SK-N-SH (cell line): ENCODE results near the gene CHL1. TPM values are rescaled to one million over a fixed set of nuclear protein-coding genes. Genes with fewer than 3 reads are reported as not detected.

Experiments
- CTCF ChIA-PET: fragments of 300-600, 350-600 bp; formaldehyde crosslinking; extraction: SDS; loops from one replicate; lab custom pipeline; 2021; lab: Yijun Ruan, JAX
- POLR2A ChIA-PET: fragments of 350-600 bp; sonication (Branson Sonifier 250); formaldehyde crosslinking; extraction: SDS; loops from one replicate; lab custom pipeline; 2020; ENCODE audit warnings: antibody characterized with exemption, inconsistent platforms; lab: Yijun Ruan, JAX
- DNase-seq: peaks from one replicate; pipeline ENCODE4 v3.0.0; 2012
- H2AFZ ChIP-seq: fragments of 200-600 bp; sonication (generic); 2 replicates; pipeline ENCODE4 v1.8.1; 2016; ENCODE audit warnings: antibody characterized with exemption, mild to moderate bottlenecking, low read depth
- H3F3A ChIP-seq: fragments of 200-600 bp; sonication (generic); replicated peaks from 2 replicates; pipeline ENCODE3; 2016; ENCODE audit warnings: antibody characterized with exemption, mild to moderate bottlenecking; ENCODE audit not compliant: insufficient read depth
- H3K27ac ChIP-seq, 2 experiments: fragments of 200-500 bp in 1 of 2; fragments of 200-600 bp in 1 of 2; sonication (Bioruptor generic) in 1 of 2; sonication (generic), shearing (Covaris generic) in 1 of 2; 2 replicates each; pipeline versions ENCODE4 v1.5.1 to v1.6.1; 2014 to 2016; ENCODE audit warnings: low read depth in 2 of 2, inconsistent platforms in 1 of 2, low read length in 1 of 2, mild to moderate bottlenecking in 1 of 2, mixed read lengths in 1 of 2
- H3K27me3 ChIP-seq: fragments of 200-600 bp; sonication (generic), shearing (Covaris generic); 2 replicates; pipeline ENCODE4 v1.6.1; 2016; ENCODE audit warnings: mixed run types; ENCODE audit not compliant: insufficient read depth
- H3K36me3 ChIP-seq, 2 experiments: fragments of 200-500 bp in 1 of 2; fragments of 200-600 bp in 1 of 2; sonication (Bioruptor generic) in 1 of 2; sonication (generic) in 1 of 2; replicated peaks in 1 of 2; 2 replicates each; pipeline versions ENCODE3 to v1.5.1; 2014 to 2016; ENCODE audit warnings: low read length in 1 of 2, mild to moderate bottlenecking in 1 of 2; ENCODE audit not compliant: insufficient read depth in 2 of 2, control insufficient read depth in 1 of 2
- H3K4me1 ChIP-seq, 2 experiments: fragments of 200-500 bp in 1 of 2; fragments of 200-600 bp in 1 of 2; sonication (Bioruptor generic) in 1 of 2; sonication (generic), shearing (Covaris generic) in 1 of 2; 2 replicates each; pipeline versions ENCODE4 v1.5.1 to v1.6.1; 2014 to 2016; ENCODE audit warnings: low read depth in 1 of 2, low read length in 1 of 2, mixed run types in 1 of 2; ENCODE audit not compliant: insufficient read depth in 2 of 2, control insufficient read depth in 1 of 2
- H3K4me2 ChIP-seq: fragments of 200-600 bp; sonication (generic), shearing (Covaris generic); 2 replicates; pipeline ENCODE4 v1.6.1; 2017; ENCODE audit warnings: mixed run types
- H3K4me3 ChIP-seq, 2 experiments: fragments of 200-500 bp in 1 of 2; fragments of 200-600 bp in 1 of 2; sonication (Bioruptor generic) in 1 of 2; sonication (generic), shearing (Covaris generic) in 1 of 2; 2 replicates each; pipeline versions ENCODE4 v1.5.1 to v1.8.1; 2014 to 2016; ENCODE audit warnings: low read depth in 2 of 2, inconsistent platforms in 1 of 2, low read length in 1 of 2, mild to moderate bottlenecking in 1 of 2, mixed read lengths in 1 of 2, moderate library complexity in 1 of 2
- H3K79me2 ChIP-seq: fragments of 200-600 bp; sonication (generic); 2 replicates; pipeline ENCODE4 v1.8.1; 2017; ENCODE audit warnings: mild to moderate bottlenecking; ENCODE audit not compliant: insufficient read depth
- H3K9ac ChIP-seq: fragments of 200-600 bp; sonication (generic); 2 replicates; pipeline ENCODE4 v1.6.1; 2017; ENCODE audit warnings: mixed run types
- H3K9me2 ChIP-seq: fragments of 200-600 bp; sonication (generic); 2 replicates; pipeline ENCODE4 v1.6.1; 2017; ENCODE audit warnings: mixed run types
- H3K9me3 ChIP-seq: fragments of 200-600 bp; sonication (generic); 2 replicates; pipeline ENCODE4 v1.6.1; 2017; ENCODE audit warnings: mixed run types, mild to moderate bottlenecking, moderate library complexity
- H4K20me1 ChIP-seq: fragments of 200-600 bp; sonication (generic); 2 replicates; pipeline ENCODE4 v1.6.1; 2017; ENCODE audit warnings: mild to moderate bottlenecking, mixed run types; ENCODE audit not compliant: insufficient read depth
- ELF1 ChIP-seq: IDR thresholded peaks from 2 replicates; pipeline ENCODE4 v1.4.0; 2012
- EP300 ChIP-seq, 2 experiments: IDR thresholded peaks; 2 replicates each; pipeline versions ENCODE4 v1.4.0 to v1.6.1; 2012; ENCODE audit warnings: borderline replicate concordance in 1 of 2, low read depth in 1 of 2, low read length in 1 of 2
- GATA2 ChIP-seq: sonication (generic); formaldehyde crosslinking; IDR thresholded peaks from 2 replicates; pipeline ENCODE4 v1.5.0; 2020; ENCODE audit warnings: mild to moderate bottlenecking, missing genetic modification reagents
- JUND ChIP-seq: IDR thresholded peaks from 2 replicates; pipeline ENCODE4 v1.4.0; 2012
- NRF1 ChIP-seq: IDR thresholded peaks from 2 replicates; pipeline ENCODE4 v1.6.1; 2012; ENCODE audit warnings: low read depth, mild to moderate bottlenecking, low read length
- PBX3 ChIP-seq: IDR thresholded peaks from 2 replicates; pipeline ENCODE4; 2012
- POLR2AphosphoS5 ChIP-seq: IDR thresholded peaks from 2 replicates; pipeline ENCODE4 v1.6.1; 2012; ENCODE audit warnings: low read depth, low read length
- RAD21 ChIP-seq: IDR thresholded peaks from 2 replicates; pipeline ENCODE4 v1.6.1; 2012; ENCODE audit warnings: mild to moderate bottlenecking, low read length
- RFX5 ChIP-seq: IDR thresholded peaks from 2 replicates; pipeline ENCODE4 v1.6.1; 2012; ENCODE audit warnings: mild to moderate bottlenecking, improper control_type of control experiment, low read length
- RXRA ChIP-seq: IDR thresholded peaks from 2 replicates; pipeline ENCODE4 v1.4.0; 2012; ENCODE audit warnings: low read depth, mild to moderate bottlenecking, borderline replicate concordance
- SIN3A ChIP-seq: IDR thresholded peaks from 2 replicates; pipeline ENCODE4 v1.6.1; 2012; ENCODE audit warnings: low read depth, mild to moderate bottlenecking, low read length, moderate library complexity, borderline replicate concordance
- SMC3 ChIP-seq: IDR thresholded peaks from 2 replicates; pipeline ENCODE4 v1.6.1; 2012; ENCODE audit warnings: low read depth, low read length, improper control_type of control experiment
- TEAD4 ChIP-seq: IDR thresholded peaks from 2 replicates; pipeline ENCODE4 v1.4.0; 2012; ENCODE audit warnings: mild to moderate bottlenecking, borderline replicate concordance; ENCODE audit not compliant: insufficient read depth
- ZBTB33 ChIP-seq: IDR thresholded peaks from 2 replicates; pipeline ENCODE4 v1.4.0; 2012; ENCODE audit warnings: low read depth, borderline replicate concordance
- WGBS: methylation state at CpG from one replicate; pipeline ENCODE4 v1.1.6; 2017; ENCODE audit warnings: low lambda C conversion rate; 5-methylcytosine and 5-hydroxymethylcytosine counted together
- polyA plus RNA-seq, 3 experiments: library from polyadenylated mRNA; depleted of rRNA; stranded (reverse); fragments of >200 nt; gene quantifications; 2 replicates each; pipeline ENCODE4 v1.2.3, GENCODE V29; 2012
- TF ChIP-seq, protein P1 (sequence below): fragments of 200-600 bp; sonication (generic); IDR thresholded peaks from 2 replicates; pipeline ENCODE4 v1.6.1; 2017; ENCODE audit warnings: antibody characterized with exemption, mild to moderate bottlenecking, moderate library complexity
- TF ChIP-seq, protein P2 (sequence below): IDR thresholded peaks from 2 replicates; pipeline ENCODE4 v1.6.1; 2012; ENCODE audit warnings: mild to moderate bottlenecking, low read depth, low read length, moderate library complexity

The CHL1 gene
- polyA plus RNA-seq, 1 of the 3 experiments (the other 2 are of a cell fraction) = not detected

- CTCF ChIA-PET = interaction anchor here (0.9 to 11.1 kb wide), 17 partner anchors 8 to 331 kb away, joined by 3 to 265 read pairs (median 7); no protein-coding TSS in a partner anchor
Observed at GRCh38 chr3:353191-353739, 156.7 kb downstream of the CHL1 start.

GRCh38 chr3:354432-354831, 157.9 kb downstream of the CHL1 start:
- Histone ChIP-seq H2AFZ (no peak overlapping the region), H3K27me3 (no peaks in the 10 kb centered on the region), H3K4me3 (no peak overlapping the region; a peak in 1 of 4 replicates), H3K9me2 (no peaks in the 10 kb centered on the region), H3K4me2 (no peak overlapping the region), H3F3A (no peaks in the 10 kb centered on the region), H3K4me1 (no peaks in the 10 kb centered on the region; a peak in 1 of 4 replicates)
- ChIA-PET CTCF (interaction anchor here (0.6 to 11.1 kb wide), 68 partner anchors 9 to 333 kb away, joined by 3 to 265 read pairs (median 4); no protein-coding TSS in a partner anchor), POLR2A (interaction anchor here (0.7 to 1.0 kb wide), 3 partner anchors 304 to 314 kb away, joined by 3 to 5 read pairs (median 3); no protein-coding TSS in a partner anchor)
- TF ChIP-seq, protein P1, sequence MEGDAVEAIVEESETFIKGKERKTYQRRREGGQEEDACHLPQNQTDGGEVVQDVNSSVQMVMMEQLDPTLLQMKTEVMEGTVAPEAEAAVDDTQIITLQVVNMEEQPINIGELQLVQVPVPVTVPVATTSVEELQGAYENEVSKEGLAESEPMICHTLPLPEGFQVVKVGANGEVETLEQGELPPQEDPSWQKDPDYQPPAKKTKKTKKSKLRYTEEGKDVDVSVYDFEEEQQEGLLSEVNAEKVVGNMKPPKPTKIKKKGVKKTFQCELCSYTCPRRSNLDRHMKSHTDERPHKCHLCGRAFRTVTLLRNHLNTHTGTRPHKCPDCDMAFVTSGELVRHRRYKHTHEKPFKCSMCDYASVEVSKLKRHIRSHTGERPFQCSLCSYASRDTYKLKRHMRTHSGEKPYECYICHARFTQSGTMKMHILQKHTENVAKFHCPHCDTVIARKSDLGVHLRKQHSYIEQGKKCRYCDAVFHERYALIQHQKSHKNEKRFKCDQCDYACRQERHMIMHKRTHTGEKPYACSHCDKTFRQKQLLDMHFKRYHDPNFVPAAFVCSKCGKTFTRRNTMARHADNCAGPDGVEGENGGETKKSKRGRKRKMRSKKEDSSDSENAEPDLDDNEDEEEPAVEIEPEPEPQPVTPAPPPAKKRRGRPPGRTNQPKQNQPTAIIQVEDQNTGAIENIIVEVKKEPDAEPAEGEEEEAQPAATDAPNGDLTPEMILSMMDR = peak; percentile 82
- TF ChIP-seq, protein P2, sequence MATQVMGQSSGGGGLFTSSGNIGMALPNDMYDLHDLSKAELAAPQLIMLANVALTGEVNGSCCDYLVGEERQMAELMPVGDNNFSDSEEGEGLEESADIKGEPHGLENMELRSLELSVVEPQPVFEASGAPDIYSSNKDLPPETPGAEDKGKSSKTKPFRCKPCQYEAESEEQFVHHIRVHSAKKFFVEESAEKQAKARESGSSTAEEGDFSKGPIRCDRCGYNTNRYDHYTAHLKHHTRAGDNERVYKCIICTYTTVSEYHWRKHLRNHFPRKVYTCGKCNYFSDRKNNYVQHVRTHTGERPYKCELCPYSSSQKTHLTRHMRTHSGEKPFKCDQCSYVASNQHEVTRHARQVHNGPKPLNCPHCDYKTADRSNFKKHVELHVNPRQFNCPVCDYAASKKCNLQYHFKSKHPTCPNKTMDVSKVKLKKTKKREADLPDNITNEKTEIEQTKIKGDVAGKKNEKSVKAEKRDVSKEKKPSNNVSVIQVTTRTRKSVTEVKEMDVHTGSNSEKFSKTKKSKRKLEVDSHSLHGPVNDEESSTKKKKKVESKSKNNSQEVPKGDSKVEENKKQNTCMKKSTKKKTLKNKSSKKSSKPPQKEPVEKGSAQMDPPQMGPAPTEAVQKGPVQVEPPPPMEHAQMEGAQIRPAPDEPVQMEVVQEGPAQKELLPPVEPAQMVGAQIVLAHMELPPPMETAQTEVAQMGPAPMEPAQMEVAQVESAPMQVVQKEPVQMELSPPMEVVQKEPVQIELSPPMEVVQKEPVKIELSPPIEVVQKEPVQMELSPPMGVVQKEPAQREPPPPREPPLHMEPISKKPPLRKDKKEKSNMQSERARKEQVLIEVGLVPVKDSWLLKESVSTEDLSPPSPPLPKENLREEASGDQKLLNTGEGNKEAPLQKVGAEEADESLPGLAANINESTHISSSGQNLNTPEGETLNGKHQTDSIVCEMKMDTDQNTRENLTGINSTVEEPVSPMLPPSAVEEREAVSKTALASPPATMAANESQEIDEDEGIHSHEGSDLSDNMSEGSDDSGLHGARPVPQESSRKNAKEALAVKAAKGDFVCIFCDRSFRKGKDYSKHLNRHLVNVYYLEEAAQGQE = no peak
- TF ChIP-seq RAD21 (peak; percentile 90), POLR2AphosphoS5 (no peak), RFX5 (no peak), RXRA (no peak), EP300 (IDR thresholded peaks at IDR 0.05; ENCODE audit: borderline replicate concordance in 1 of 2, low read depth in 1 of 2, low read length in 1 of 2) (no peak), GATA2 (CRISPR knock-in tag) (peak; percentile 81), ZBTB33 (no peak), ELF1 (no peak), JUND (no peak), TEAD4 (no peak), PBX3 (no peak), SIN3A (no peak), SMC3 (peak; percentile 82)
- TF ChIP-seq, all 33 proteins: peak for 4
- Histone ChIP-seq H3K79me2 (no peaks in the 10 kb centered on the region), H3K9me3 (no peaks in the 10 kb centered on the region), H3K9ac (no peak overlapping the region), H3K36me3 (no peaks in the 10 kb centered on the region), H3K27ac (no peak overlapping the region), H4K20me1 (no peaks in the 10 kb centered on the region)
- DNase-seq = peak; percentile 35
- WGBS = 29% methylated on average over 3 of the region's 3 CpGs

More at GRCh38 chr3:353191-353739, 156.7 kb downstream of the CHL1 start:
- Histone ChIP-seq H3K27me3 (no peaks in the 10 kb centered on the region), H3K9me3 (no peaks in the 10 kb centered on the region), H2AFZ (no peak overlapping the region), H3K4me2 (no peak overlapping the region), H3K79me2 (no peaks in the 10 kb centered on the region), H3K36me3 (no peaks in the 10 kb centered on the region), H3K4me1 (no peaks in the 10 kb centered on the region; a peak in 1 of 4 replicates), H4K20me1 (no peaks in the 10 kb centered on the region), H3K27ac (no peak overlapping the region), H3K9ac (no peak overlapping the region), H3F3A (no peaks in the 10 kb centered on the region), H3K9me2 (no peaks in the 10 kb centered on the region), H3K4me3 (no peak overlapping the region)
- no peak for TF ChIP-seq RAD21
- no peak for TF ChIP-seq TEAD4
- TF ChIP-seq RFX5 = no peak
- TF ChIP-seq NRF1 = no peak
- WGBS = 36% methylated on average over 3 of the region's 3 CpGs
- no peak for DNase-seq
- POLR2A ChIA-PET = no interaction called here
